Stimulated activated CD8-positive, alpha-beta memory T cell treated with anti-CD3 and anti-CD28 coated beads, Interleukin-12 subunit alpha, Interleukin-12 subunit beta, amount 100 ng/mL, for 1 hour (primary cell): ENCODE results near the gene LPO.

ENCODE experiments used
- DNase-seq: peaks from one replicate; pipeline ENCODE4 v3.0.0-alpha.2; 2020; ENCODE audit warnings: low read depth

Gene LPO

DNA sequence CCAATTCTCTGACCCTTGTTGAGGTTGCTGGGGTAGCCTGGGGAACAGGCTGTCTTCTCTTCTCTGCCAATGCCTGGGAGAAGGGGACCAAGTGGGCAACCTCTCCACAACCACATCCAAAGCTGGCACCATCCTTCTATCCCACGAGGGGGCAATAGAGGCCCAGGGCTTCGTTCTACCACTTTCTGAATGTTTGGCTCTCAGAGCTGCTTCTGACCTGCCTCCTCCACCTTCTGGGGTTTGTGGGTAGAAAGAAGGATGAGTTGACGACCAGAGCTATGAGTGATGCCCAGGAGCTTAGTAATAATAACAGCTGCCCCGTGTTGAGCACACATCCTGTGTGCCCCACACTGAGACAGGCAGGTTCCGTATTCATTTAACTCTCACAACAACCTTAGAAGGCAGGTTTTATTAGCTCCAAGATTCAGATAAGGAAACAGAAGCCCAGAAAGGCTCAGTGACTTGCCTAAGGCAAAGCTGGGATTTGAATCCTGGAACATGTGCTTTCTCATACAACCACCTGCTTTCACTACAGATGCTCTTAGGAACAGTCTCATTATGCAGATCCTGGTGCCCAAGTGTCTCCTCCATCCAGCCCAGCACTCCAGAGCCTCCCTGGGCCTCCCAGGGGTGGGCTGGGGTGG is 79.2 kb downstream of the LPO start:
- peak; percentile 52 for DNase-seq

DNA sequence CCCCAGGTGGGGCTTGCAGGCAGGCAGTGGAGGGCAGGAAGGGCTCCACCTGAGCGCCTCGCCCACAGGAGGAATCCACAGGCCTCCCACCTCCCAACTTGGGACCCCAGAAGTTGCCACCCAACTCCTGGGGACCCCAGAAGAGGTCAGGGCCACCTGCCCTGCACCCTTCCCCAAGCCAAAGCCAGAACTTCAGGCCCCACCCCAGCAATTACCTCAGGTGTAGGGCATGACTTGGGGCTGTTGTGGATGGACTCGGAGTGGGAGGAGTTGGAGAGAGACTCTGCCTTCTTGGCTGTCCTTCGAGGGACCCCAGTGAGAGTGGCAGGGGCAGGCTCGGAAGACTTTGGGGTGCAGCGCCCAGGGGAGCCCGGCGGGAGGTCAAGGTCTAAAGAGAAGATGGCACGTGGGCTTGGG is 79.7 kb downstream of the LPO start:
- DNase-seq: no peak
